ENCODE results near the gene HOMER2. TPM values are rescaled to one million over a fixed set of nuclear protein-coding genes. Genes with fewer than 3 reads are reported as not detected.
"Not testable (repeated sequence)": the region's sequence is repeated elsewhere in the genome, so short reads cannot be mapped to it uniquely, and the experiment has no call there.

Gene HOMER2
- total RNA-seq, 2 donors from 2014 or later, result 2.3 to 5.8 TPM

GRCh38 chr15:82958638-82959037 lies 6.1 kb upstream of the HOMER2 start:
- Mint-ChIP-seq H3K4me1 (peaks cover 5% of the 10 kb centered on the region), H3K4me3 (no peak overlapping the region), H3K27me3 (no peaks in the 10 kb centered on the region), H3K27ac (no peak overlapping the region), H3K36me3 (ENCODE audit: low read depth) (peaks cover 4% of the 10 kb centered on the region)
- DNase-seq (no peak), ATAC-seq (no peak)
- no peaks in the 10 kb centered on the region for H3K9me3 ChIP-seq (ENCODE audit: control insufficient read depth, low read length, poor library complexity, severe bottlenecking)

- peaks cover 13% of the 10 kb centered on the region for H3K27me3 Mint-ChIP-seq
- DNase-seq (no peak), ATAC-seq (no peak)
- peak overlapping the region; percentile 68 for H3K4me3 Mint-ChIP-seq
- H3K27ac Mint-ChIP-seq, result no peak overlapping the region
- H3K36me3 Mint-ChIP-seq (ENCODE audit: low read depth), result peaks cover 2% of the 10 kb centered on the region
- H3K9me3 ChIP-seq (ENCODE audit: control insufficient read depth, low read length, poor library complexity, severe bottlenecking), result no peaks in the 10 kb centered on the region
- no peaks in the 10 kb centered on the region for H3K4me1 Mint-ChIP-seq
Measured at GRCh38 chr15:82951472-82952157, 905 bp downstream of the HOMER2 start.

GRCh38 chr15:82950746-82951370 lies 1.7 kb downstream of the HOMER2 start:
- no peaks in the 10 kb centered on the region for H3K4me1 Mint-ChIP-seq
- no peak for ATAC-seq

GRCh38 chr15:82950295-82950694 lies 2.2 kb downstream of the HOMER2 start:
- Mint-ChIP-seq H3K36me3 (ENCODE audit: low read depth) (peaks cover 2% of the 10 kb centered on the region), H3K4me3 (no peak overlapping the region), H3K27me3 (peaks cover 13% of the 10 kb centered on the region), H3K4me1 (no peaks in the 10 kb centered on the region), H3K27ac (no peak overlapping the region)
- no peaks in the 10 kb centered on the region for H3K9me3 ChIP-seq (ENCODE audit: control insufficient read depth, low read length, poor library complexity, severe bottlenecking)
- ATAC-seq (no peak), DNase-seq (no peak)

More at GRCh38 chr15:82950746-82951370, 1.7 kb downstream of the HOMER2 start:
- Mint-ChIP-seq H3K27me3 (peaks cover 13% of the 10 kb centered on the region), H3K27ac (no peak overlapping the region), H3K36me3 (ENCODE audit: low read depth) (peaks cover 2% of the 10 kb centered on the region), H3K4me3 (no peak overlapping the region)
- H3K9me3 ChIP-seq (ENCODE audit: control insufficient read depth, low read length, poor library complexity, severe bottlenecking), result no peaks in the 10 kb centered on the region
- DNase-seq, result no peak

GRCh38 chr15:82946155-82946701 lies 6.3 kb downstream of the HOMER2 start:
- ATAC-seq (no peak), DNase-seq (no peak)
- no peaks in the 10 kb centered on the region for H3K4me1 Mint-ChIP-seq
- no peak overlapping the region for H3K4me3 Mint-ChIP-seq
- no peak overlapping the region for H3K27ac Mint-ChIP-seq
- no peaks in the 10 kb centered on the region for H3K9me3 ChIP-seq (ENCODE audit: control insufficient read depth, low read length, poor library complexity, severe bottlenecking)
- peaks cover 36% of the 10 kb centered on the region for H3K27me3 Mint-ChIP-seq
- H3K36me3 Mint-ChIP-seq (ENCODE audit: low read depth), result peaks cover 5% of the 10 kb centered on the region

- no peak for DNase-seq
- H3K9me3 ChIP-seq (ENCODE audit: control insufficient read depth, low read length, poor library complexity, severe bottlenecking), result no peaks in the 10 kb centered on the region
- Mint-ChIP-seq H3K4me1 (no peaks in the 10 kb centered on the region), H3K4me3 (no peak overlapping the region), H3K27ac (no peak overlapping the region), H3K27me3 (peaks cover 37% of the 10 kb centered on the region), H3K36me3 (ENCODE audit: low read depth) (peaks cover 5% of the 10 kb centered on the region)
- no peak for ATAC-seq
Measured at GRCh38 chr15:82945326-82945725, 7.2 kb downstream of the HOMER2 start.

- DNase-seq, result no peak
Measured at GRCh38 chr15:82944821-82945220, 7.7 kb downstream of the HOMER2 start.

GRCh38 chr15:82944056-82944455 lies 8.5 kb downstream of the HOMER2 start:
- Mint-ChIP-seq H3K4me1 (no peaks in the 10 kb centered on the region), H3K36me3 (ENCODE audit: low read depth) (peaks cover 6% of the 10 kb centered on the region), H3K27ac (no peak overlapping the region), H3K27me3 (peaks cover 41% of the 10 kb centered on the region), H3K4me3 (no peak overlapping the region)
- H3K9me3 ChIP-seq (ENCODE audit: control insufficient read depth, low read length, poor library complexity, severe bottlenecking), result no peaks in the 10 kb centered on the region
- ATAC-seq (no peak), DNase-seq (no peak)

More at GRCh38 chr15:82944821-82945220, 7.7 kb downstream of the HOMER2 start:
- no peak overlapping the region for H3K27ac Mint-ChIP-seq
- H3K9me3 ChIP-seq (ENCODE audit: control insufficient read depth, low read length, poor library complexity, severe bottlenecking), result no peaks in the 10 kb centered on the region
- ATAC-seq, result no peak
- no peak overlapping the region for H3K4me3 Mint-ChIP-seq
- H3K36me3 Mint-ChIP-seq (ENCODE audit: low read depth), result peaks cover 5% of the 10 kb centered on the region
- peaks cover 37% of the 10 kb centered on the region for H3K27me3 Mint-ChIP-seq
- H3K4me1 Mint-ChIP-seq, result no peaks in the 10 kb centered on the region

GRCh38 chr15:82943176-82943575 lies 9.3 kb downstream of the HOMER2 start:
- ATAC-seq (no peak), DNase-seq (no peak)
- H3K4me1 Mint-ChIP-seq, result no peaks in the 10 kb centered on the region

GRCh38 chr15:82942691-82943090 lies 9.8 kb downstream of the HOMER2 start:
- H3K4me1 Mint-ChIP-seq, result no peaks in the 10 kb centered on the region
- no peaks in the 10 kb centered on the region for H3K9me3 ChIP-seq (ENCODE audit: control insufficient read depth, low read length, poor library complexity, severe bottlenecking)
- H3K36me3 Mint-ChIP-seq (ENCODE audit: low read depth), result peaks cover 7% of the 10 kb centered on the region
- peaks cover 42% of the 10 kb centered on the region for H3K27me3 Mint-ChIP-seq
- ATAC-seq (no peak), DNase-seq (no peak)
- no peak overlapping the region for H3K27ac Mint-ChIP-seq
- H3K4me3 Mint-ChIP-seq, result no peak overlapping the region

More at GRCh38 chr15:82943176-82943575, 9.3 kb downstream of the HOMER2 start:
- Mint-ChIP-seq H3K27ac (no peak overlapping the region), H3K27me3 (peaks cover 45% of the 10 kb centered on the region), H3K36me3 (ENCODE audit: low read depth) (peaks cover 7% of the 10 kb centered on the region), H3K4me3 (no peak overlapping the region)
- H3K9me3 ChIP-seq (ENCODE audit: control insufficient read depth, low read length, poor library complexity, severe bottlenecking), result no peaks in the 10 kb centered on the region

- not testable (repeated sequence) for DNase-seq; H3K4me3 Mint-ChIP-seq; H3K9me3 ChIP-seq (ENCODE audit: control insufficient read depth, low read length, poor library complexity, severe bottlenecking); H3K36me3 Mint-ChIP-seq (ENCODE audit: low read depth); ATAC-seq; H3K27ac Mint-ChIP-seq
- peaks cover 13% of the 10 kb centered on the region for H3K4me1 Mint-ChIP-seq
- H3K27me3 Mint-ChIP-seq, result peaks cover 48% of the 10 kb centered on the region
Measured at GRCh38 chr15:82939678-82940077, 12.8 kb downstream of the HOMER2 start.

GRCh38 chr15:82937712-82938058 lies 14.8 kb downstream of the HOMER2 start:
- Mint-ChIP-seq H3K36me3 (ENCODE audit: low read depth) (peaks cover 9% of the 10 kb centered on the region), H3K27me3 (peaks cover 43% of the 10 kb centered on the region), H3K4me1 (peaks cover 16% of the 10 kb centered on the region), H3K4me3 (no peak overlapping the region), H3K27ac (no peak overlapping the region)
- no peak for ATAC-seq
- no peak for DNase-seq
- H3K9me3 ChIP-seq (ENCODE audit: control insufficient read depth, low read length, poor library complexity, severe bottlenecking), result no peaks in the 10 kb centered on the region

GRCh38 chr15:82936966-82937711 lies 15.4 kb downstream of the HOMER2 start:
- DNase-seq (no peak), ATAC-seq (no peak)
- Mint-ChIP-seq H3K27ac (no peak overlapping the region), H3K27me3 (peaks cover 37% of the 10 kb centered on the region), H3K4me3 (no peak overlapping the region), H3K36me3 (ENCODE audit: low read depth) (peaks cover 9% of the 10 kb centered on the region), H3K4me1 (peaks cover 16% of the 10 kb centered on the region)
- no peaks in the 10 kb centered on the region for H3K9me3 ChIP-seq (ENCODE audit: control insufficient read depth, low read length, poor library complexity, severe bottlenecking)

All from T-helper 17 cell (primary cell).